NCI-H2196 treated with DMSO at 0.1 percent for 48 hours (cell line): ENCODE measurements around the gene GPATCH3.
"Not testable (repeated sequence)": the region's sequence is repeated elsewhere in the genome, so short reads cannot be mapped to it uniquely, and the experiment has no call there.

Experiments used
- DNase-seq: peaks from one replicate; lab custom pipeline; 2025; ENCODE audit not compliant: unreplicated experiment; lab: John Stamatoyannopoulos, UW

GPATCH3 gene

GRCh38 chr1:26874896-26875295 lies 25.4 kb downstream of the GPATCH3 start:
- no peak for DNase-seq

DNA sequence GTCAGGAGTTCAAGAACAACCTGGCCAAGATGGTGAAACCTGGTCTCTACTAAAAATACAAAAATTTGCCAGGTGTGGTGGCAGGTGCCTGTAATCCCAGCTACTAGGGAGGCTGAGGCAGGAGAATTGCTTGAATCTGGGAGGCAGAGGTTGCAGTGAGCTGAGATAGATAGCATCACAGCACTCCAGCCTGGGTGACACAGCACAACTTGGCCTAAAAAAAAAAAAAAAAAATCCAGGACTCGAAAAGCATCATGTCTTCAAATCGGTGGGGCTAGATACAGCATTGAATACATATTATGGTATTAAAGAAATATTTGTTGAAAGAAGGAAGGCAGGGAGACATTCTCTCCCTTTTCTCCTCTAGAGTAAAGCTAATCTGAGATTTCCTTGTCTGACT lies 27.2 kb downstream of the GPATCH3 start:
- DNase-seq: not testable (repeated sequence)

DNA sequence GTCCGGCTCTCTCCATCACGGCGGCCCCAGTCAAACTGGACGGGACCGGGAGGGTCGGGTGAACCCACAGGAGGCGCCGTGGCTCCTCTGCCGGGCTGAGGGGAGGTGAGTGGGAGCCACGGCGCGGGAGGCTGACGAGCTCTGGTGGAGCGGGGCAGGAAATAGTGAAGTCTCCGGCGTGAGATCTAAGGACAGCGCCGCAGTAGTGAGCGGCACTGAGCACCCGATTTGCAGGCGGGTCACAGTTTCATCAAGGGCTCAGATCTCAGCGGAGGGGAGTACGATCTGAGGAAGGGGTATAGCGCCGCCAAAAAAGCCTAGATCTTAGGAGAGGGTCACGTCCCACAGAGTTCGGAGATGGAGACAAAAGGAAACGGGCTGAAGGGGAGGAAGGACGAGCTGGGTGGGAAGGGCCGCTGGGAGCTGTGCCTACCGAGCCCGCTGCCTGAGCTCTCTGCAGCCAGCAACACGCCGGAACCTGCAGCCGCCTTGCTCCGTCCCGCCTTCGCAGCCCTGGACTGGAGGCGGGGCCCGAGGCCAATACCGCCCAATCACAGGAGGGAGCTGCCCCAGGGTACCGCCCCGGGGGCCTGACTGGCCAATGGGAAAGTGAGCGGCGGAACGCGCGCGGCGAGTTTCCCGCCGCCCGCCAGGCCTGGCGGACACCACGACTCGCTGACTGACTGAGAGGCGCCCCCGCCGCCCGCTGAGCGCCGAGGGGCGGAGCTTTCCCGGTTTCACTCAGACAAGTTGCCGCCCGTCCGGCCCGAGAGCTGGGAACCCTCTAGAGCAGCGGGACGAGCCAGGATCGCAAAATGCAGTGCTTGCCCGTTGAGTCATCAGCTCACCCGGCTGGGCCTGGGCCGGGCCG lies 35.4 kb downstream of the GPATCH3 start:
- DNase-seq: peak; percentile 91

DNA sequence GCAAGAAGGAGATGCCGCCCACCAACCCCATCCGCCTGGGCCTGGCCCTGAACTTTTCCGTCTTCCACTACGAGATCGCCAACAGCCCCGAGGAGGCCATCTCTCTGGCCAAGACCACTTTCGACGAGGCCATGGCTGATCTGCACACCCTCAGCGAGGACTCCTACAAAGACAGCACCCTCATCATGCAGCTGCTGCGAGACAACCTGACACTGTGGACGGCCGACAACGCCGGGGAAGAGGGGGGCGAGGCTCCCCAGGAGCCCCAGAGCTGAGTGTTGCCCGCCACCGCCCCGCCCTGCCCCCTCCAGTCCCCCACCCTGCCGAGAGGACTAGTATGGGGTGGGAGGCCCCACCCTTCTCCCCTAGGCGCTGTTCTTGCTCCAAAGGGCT lies 36.6 kb downstream of the GPATCH3 start:
- DNase-seq: no peak

DNA sequence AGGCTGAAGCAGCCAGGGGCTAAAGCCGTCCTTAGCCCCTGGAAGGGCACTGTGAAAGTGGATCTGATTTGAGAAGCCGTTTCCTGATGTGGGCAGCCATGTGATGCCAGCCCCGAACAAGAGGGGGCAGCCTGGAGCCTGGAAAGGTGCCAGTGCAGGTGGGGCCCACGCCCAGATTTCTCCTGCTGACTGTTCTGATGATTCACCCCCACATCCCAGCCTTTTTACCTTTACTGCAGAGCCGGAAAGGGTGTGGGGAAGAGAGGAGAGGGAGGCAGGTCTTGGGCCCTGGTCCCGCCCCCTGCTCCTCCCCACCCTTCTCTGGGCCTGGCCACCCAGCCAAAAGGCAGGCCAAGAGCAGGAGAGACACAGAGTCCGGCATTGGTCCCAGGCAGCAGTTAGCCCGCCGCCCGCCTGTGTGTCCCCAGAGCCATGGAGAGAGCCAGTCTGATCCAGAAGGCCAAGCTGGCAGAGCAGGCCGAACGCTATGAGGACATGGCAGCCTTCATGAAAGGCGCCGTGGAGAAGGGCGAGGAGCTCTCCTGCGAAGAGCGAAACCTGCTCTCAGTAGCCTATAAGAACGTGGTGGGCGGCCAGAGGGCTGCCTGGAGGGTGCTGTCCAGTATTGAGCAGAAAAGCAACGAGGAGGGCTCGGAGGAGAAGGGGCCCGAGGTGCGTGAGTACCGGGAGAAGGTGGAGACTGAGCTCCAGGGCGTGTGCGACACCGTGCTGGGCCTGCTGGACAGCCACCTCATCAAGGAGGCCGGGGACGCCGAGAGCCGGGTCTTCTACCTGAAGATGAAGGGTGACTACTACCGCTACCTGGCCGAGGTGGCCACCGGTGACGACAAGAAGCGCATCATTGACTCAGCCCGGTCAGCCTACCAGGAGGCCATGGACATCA lies 37.2 kb downstream of the GPATCH3 start, which contains the start of gene SFN:
SFN (plus strand) TSS at position 369 of the 904 bp plus-strand sequence; CDS start at position 433, 64 bp downstream.
- peak; percentile 90 for DNase-seq

- DNase-seq: no peak
Observed at GRCh38 chr1:26861889-26862378, 38.3 kb downstream of the GPATCH3 start.

DNA sequence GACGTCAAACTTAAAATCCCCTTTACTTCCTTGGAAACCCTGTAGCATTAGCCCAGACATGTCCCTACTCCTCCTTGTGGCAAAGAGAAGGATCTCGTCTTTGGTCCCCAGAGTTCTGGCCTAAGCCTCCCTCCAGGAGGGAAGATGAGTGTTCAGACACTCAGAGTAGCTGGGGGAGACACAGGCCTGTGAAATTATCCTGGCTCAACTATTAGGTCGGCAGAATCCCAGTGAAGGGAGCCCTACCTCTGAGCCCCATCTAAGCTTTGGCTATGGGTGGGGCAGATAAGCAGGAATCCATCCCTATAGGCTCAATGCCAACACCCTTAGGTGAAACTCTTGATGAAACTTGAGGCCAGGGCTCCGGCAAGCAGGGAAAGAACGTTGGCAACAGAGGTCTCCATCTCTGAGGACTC lies 39.0 kb downstream of the GPATCH3 start:
- no peak for DNase-seq

DNA sequence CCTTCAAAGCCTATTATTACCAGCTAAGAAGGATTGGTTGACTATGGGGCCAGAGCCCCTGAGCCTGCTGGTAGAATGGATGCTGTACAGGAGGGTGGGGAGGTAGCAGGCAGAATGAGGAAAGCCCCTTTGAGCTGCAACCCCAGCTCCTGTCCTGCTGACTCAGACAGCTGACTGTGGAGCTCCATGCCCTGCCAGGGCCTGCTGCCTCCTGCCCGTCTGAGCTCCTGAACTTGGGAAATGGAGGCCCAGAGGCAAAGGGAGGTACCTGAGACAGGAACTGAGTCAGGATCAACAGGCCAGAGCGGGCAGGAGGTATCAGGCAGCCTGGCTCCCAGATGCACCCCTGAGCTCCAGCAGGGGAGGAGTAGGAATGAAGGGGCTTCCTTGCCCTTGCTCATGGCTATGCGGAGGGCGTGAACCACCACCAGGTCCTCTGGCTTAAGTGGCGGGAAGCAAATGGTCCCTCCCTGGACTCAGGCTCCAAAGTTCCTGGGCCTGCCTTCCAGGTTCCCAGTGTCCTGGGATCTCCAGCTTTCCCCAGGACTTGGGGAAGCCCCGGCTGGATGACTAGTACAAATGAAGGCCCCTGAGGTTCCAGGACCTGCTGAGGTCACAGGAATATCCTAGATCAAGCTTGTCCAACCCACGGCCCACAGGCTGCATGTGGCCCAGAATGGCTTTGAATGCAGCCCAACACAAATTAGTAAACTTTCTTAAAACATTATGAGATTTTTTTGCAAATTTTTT lies 41.2 kb downstream of the GPATCH3 start:
- no peak for DNase-seq

- no peak for DNase-seq
Observed at GRCh38 chr1:26858160-26858559, 42.1 kb downstream of the GPATCH3 start.

GRCh38 chr1:26857473-26858060 lies 42.7 kb downstream of the GPATCH3 start:
- DNase-seq: no peak

DNA sequence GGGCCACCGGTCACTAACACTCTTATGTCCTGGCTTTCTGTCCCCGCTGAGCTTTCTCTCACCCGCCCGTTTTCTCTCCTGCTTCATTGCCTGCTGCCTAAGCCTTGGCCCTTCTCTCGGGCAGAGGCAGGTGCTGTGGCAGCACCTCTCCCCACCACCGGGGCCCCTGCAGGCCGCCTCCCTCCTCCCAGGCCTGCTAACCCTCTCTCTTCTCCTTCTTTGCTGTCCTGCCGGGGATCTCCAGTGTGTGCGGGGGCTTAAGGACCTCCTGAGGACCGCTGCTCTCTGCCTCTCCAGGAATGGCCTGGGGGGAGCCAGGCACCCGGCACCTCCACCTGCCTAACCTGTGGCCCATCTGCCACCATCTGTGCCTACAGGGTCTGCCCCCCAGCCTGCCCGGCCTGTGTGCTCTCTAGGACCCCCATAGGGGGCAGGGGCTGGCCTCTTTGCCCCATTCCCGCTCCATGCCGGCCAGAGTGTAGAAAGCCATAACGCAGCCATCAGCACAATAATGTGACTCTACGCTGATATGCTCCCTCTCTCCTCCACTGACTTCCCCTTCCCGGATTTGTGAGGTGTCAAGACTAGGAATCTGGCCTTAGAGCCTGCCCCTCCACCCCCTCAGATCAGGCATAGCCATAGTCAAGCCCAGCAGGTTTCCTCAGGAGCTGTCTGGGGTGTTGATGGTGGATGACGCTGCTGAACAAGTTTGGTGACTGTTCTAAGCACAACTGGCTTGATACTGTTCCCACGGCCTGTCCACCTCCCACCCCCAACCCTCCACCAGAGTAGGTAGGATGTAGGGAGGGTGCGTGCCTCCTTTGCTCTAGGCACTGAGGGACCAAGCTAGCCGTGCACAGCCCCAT lies 43.4 kb downstream of the GPATCH3 start:
- no peak for DNase-seq

- no peak for DNase-seq
Observed at GRCh38 chr1:26856181-26856580, 44.1 kb downstream of the GPATCH3 start.

DNA sequence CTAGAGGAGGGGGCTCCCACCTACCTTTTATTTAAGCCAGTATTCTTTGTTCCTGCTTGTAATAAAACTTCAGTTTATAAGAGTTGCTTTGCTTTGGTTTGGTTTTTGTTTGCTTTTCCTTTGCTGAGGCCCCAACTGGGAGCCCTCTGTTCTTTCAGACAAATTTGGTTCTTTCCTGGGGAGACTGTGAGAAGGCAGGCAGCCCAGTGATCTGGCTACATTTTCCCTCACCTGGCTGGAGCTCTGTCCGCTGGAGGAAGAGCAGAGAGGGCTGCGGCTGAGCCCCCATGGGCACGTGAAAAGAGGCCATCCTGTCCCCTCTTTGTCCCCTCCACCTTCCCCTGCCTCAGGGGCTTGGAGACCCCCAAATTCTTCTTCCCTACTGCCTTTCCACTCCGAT lies 44.6 kb downstream of the GPATCH3 start:
- no peak for DNase-seq

GRCh38 chr1:26854906-26855305 lies 45.4 kb downstream of the GPATCH3 start:
- no peak for DNase-seq

- DNase-seq: no peak
Observed at GRCh38 chr1:26853600-26853999, 46.7 kb downstream of the GPATCH3 start.

DNA sequence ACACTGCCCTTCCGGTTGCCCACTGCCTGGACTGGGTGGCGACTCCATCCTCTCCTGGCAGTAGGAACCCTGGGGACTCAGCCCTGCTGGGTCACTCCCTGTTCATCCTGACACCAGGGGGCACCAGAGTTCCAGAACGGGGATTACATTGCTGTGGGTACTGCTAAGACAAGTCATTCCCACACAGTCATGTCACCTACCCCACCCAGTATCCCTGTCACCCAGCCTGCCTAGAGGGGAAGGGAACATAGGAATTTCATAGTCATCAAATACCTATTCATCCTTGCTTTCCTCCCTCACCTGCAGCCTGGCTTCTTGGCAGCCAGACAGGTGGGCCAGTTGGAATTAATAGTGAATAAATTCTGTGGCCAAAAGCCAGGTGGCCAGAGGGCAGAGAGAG lies 47.1 kb downstream of the GPATCH3 start:
- peak; percentile 42 for DNase-seq

- no peak for DNase-seq
Observed at GRCh38 chr1:26852701-26853100, 47.6 kb downstream of the GPATCH3 start.

DNA sequence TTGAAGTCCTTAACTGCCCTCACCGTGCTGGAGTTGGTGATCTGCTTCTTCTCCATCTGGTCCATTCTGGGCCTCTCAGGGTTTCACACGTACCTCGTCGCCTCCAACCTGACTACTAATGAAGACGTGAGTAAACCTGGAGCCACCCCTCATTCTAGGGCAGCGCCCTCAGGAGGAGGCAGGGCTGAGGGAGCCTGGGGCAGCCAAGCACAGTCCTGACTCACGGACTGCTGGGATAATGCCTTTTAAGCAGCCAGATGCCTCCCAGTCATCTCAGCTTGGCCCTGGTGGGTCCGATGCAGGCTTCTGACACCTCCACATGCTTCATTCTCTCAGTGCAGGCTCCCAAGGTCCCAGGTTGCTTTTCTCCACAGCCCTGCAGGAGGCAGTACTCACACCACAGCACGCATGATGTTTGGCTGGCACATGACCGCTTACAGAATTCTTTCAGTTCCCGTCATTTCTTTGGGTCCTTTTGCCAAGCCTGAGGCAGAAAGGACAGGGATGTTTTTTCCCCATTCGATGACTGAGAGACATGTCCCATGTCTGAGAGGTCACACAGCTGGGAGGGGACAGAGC lies 49.1 kb downstream of the GPATCH3 start:
- no peak for DNase-seq
